Stimulated activated CD8-positive, alpha-beta memory T cell treated with anti-CD3 and anti-CD28 coated beads, Interleukin-4, amount 100 ng/mL, for 1 hour (primary cell): ENCODE data around the gene ARHGAP24.
"Not testable (repeated sequence)": the region's sequence is repeated elsewhere in the genome, so short reads cannot be mapped to it uniquely, and the experiment has no call there.

Source experiments
- DNase-seq, 2 donors: peaks; one replicate each; pipeline ENCODE4 v3.0.0-alpha.2; 2020; ENCODE audit warnings: low read depth in 2 of 2, low spot score in 1 of 2

ARHGAP24 gene

DNA sequence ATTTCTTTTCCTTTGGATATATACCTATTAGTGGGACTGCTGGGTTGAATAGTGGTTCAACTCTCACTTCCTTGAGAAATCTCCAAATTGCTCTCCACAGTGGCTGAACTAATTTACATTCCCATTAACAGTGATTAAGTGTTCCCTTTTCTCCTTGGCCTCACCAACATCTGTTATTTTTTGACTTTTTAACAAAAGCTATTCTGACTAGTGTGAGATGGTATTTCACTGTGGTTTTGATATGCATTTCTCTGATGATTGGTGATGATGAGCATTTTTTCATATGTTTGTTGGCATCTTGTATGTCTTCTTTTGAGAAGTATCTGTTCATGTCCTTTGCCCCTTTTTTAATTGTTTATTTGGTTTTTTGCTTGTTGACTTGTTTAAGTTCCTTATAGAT lies 471.9 kb downstream of the ARHGAP24 start:
- DNase-seq = no peak

GRCh38 chr4:85951099-85951498 lies 476.1 kb downstream of the ARHGAP24 start:
- DNase-seq = no peak

GRCh38 chr4:85952528-85952927 lies 477.6 kb downstream of the ARHGAP24 start:
- no peak for DNase-seq

GRCh38 chr4:85952972-85953650 lies 478.2 kb downstream of the ARHGAP24 start:
- no peak for DNase-seq

DNA sequence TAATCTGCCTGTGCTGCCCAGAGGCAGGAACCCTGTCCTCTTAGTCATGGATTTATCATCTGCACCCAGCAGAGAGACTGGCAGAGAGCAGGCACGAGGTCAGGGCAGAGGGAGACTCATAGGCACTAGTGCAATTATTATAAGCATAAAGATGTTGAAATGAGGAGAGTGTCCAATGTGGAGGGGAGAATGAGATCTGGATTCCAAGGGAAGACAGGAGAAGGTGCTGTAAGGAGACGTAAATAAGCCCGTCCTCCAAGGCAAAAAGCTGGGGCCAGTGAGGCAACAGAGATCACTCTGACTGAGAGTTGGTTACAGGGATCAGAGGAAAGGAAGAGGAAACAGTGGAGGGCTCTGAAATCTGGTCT lies 478.7 kb downstream of the ARHGAP24 start:
- DNase-seq = no peak

DNA sequence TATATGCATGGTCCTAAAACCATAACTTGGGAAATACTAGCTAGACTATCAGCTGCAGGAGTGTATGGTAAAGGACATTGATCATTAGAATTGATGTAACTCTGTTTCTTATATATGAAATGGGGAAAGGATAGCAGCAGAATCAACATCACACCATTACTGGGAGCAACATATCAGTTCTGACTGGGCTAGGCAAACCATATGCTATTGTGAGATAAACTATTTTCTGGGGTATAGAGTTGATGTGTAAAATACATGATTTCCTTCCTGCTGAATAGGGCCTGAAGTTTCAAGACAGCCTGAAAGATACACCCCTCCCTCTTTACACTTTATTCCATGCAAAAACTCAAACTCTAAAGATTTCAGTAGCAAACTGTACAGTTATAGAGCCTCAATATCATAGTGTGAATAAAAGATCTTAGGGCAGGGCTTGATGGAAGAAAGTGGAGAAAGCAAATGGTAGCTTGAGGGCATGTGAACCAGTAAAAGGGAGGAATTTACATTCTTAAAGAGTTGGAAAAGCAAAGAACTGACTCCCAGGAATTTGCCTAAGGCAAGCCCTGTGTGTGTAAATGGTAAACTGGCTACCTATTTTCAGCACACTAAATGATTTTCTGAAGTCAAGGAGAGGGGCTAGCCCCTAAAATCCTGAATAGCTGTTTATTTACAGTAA lies 480.8 kb downstream of the ARHGAP24 start:
- DNase-seq = no peak

- no peak for DNase-seq
Observed at GRCh38 chr4:85956293-85956945, 481.5 kb downstream of the ARHGAP24 start.

- no peak for DNase-seq
Observed at GRCh38 chr4:85961887-85962286, 486.9 kb downstream of the ARHGAP24 start.

- DNase-seq = no peak
Observed at GRCh38 chr4:85963231-85963630, 488.3 kb downstream of the ARHGAP24 start.

DNA sequence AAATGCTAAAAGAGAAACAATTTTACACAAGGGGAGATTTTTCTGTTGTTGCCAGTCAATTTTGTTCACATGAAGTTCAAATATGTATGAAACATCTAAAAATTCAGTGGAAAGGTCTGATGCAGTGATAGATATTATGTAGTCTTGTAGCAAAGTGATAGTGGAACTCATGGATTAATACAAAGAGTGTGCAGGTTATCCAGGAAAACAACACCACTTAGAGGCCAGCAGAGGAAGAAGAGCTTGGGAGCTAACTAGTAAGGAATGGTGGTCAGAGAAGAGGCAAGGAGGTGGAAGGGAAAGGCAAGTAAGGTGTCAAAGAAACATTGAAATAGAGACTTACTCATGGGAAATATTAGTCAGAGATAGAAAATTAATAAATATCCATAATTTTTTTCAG lies 489.3 kb downstream of the ARHGAP24 start:
- no peak for DNase-seq

DNA sequence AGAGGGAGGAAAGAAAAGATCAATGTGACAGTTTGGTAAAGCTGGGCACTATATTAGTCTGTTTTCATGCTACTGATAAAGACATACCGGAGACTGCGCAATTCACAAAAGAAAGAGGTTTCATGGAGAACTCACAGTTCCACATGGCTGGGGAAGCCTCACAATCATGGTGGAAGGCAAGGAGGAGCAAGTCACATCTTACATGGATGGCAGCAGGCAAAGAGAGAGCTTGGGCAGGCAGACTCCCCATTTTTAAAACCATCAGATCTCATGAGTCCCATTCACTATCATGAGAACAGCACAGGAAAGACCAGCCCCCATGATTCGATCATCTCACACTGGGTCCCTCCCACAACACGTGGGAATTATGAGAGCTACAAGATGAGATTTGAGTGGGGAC lies 490.1 kb downstream of the ARHGAP24 start:
- not testable (repeated sequence) for DNase-seq

DNA sequence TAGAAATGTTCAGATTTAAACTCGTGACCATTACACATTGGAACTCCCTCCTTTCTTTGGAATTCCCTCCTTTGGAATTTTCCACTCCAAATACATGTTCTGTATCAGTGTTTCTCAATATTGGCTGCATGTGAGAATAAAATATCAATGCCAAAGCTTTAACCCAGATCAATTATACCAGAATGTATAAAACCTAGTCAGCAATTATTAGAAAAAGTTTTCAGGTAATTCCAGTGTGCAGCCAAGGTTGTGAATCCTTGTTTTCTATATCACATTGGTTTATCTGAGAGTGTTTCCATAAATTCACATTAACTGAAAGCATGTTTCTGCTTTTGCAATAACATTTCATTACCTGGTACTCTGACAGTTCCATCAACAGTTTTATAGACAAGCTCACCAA lies 490.6 kb downstream of the ARHGAP24 start:
- DNase-seq = no peak

DNA sequence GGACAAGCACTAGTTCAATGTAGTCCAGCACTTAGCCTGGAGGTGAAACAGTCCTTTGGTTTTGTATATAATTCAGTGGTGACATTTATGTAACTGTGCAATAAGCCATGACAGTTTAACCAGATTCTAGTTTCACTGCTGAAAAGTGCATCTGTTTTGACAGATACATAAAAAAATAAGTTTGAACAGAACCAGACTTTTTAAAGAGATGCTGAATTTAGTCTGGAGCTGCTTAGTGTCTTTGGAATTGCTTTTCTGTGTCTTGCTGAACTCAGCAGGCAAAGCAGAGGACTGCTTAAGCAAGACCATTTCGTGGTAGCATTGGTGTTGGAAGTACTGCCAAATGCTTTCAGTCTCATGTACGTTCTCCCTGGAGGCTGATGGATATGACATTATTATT lies 491.4 kb downstream of the ARHGAP24 start:
- no peak for DNase-seq

DNA sequence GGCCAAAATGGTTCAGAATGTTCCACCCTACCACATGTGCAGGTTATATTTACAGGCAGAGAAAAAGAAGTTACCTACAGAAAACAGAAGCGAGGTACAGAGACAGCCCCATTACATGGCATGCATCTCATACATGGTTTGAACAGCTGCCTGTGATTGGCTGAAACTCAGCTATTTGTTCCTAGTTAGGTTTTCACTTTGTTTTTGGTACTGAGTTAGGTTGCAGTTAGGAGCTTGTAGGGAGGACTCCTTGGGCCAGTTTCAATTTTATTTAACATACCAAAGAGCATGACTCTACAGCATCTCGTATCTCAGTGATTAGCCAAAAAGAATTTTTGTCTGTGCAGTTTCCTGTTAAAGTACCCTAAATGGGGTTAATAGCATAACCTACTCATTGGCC lies 492.9 kb downstream of the ARHGAP24 start:
- DNase-seq = no peak

DNA sequence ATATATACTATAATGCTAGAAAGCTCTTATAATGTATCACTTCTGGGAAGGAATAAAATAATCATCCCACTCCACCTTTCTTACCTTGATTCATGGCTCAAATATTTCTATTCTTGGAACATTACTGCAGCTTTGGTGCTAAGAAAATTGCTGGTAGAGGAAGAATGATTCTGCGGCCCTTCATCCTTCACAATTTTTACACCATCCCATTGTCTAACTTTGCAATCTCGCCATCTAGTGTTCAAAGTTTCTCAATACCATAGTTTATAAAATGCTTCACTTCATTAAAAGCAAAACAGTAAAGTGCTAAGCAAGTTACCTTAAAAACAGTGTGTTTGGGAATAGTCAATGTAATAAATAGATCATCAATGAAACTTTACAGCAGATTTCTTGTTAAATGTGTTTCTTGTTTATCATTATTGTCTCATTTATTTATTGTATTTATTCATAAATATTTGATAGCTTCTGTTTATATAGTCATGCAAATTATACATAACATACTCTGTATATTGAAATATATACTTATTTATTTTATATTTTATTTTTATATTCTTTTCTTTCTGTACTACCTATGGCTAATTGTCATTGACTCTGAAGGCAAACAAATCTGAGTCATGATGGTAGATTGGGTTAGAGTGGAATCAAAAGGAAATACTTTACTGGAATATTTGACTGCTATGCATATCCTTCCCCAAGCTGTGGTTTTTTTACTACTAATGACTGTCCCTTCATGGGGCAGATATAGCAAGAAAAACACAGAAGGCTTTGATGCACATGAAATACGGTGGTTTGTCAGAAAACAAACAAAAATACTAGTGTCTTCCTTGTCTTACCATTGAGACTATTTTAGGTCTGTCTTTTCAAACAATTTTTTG lies 494.2 kb downstream of the ARHGAP24 start:
- DNase-seq = no peak

- no peak for DNase-seq
Observed at GRCh38 chr4:85970535-85970934, 495.6 kb downstream of the ARHGAP24 start.

DNA sequence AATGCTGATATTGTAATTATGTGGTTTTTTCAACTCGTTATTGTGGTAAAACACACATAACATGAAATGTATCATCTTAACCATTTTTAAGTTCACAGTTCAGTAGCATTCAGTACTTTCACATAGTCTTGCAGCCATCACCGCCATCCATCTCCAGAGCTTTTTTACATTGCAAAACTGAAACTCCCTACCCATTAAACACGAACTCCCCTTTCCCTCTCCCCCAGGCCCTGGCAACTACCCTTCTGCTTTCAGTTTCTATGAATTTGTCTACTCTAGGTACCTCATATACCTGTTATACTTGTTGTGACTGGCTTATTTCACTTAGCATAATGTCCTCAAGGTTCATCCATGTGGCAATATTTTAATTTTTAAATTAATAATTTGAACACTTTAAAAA lies 504.3 kb downstream of the ARHGAP24 start:
- DNase-seq = no peak

DNA sequence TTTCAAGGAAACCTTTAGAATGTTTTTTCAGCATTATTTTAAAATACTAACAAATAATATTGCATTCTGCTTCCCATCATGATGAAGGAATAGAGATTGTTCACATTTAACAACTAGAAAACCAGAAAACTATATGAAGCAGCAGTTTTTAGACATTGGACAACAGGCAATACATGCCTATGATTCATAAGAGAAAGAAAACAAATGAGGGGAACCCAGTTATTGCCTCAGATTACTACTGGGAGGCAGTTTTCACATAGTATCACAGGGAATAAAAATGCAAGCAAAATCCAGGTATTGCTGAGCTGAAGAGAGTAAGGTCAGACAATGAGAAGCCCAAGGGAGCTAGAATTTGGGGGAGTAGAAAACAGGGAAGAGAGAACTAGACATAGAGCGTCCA lies 511.3 kb downstream of the ARHGAP24 start:
- no peak for DNase-seq

GRCh38 chr4:85993641-85994040 lies 518.7 kb downstream of the ARHGAP24 start:
- DNase-seq = no peak

DNA sequence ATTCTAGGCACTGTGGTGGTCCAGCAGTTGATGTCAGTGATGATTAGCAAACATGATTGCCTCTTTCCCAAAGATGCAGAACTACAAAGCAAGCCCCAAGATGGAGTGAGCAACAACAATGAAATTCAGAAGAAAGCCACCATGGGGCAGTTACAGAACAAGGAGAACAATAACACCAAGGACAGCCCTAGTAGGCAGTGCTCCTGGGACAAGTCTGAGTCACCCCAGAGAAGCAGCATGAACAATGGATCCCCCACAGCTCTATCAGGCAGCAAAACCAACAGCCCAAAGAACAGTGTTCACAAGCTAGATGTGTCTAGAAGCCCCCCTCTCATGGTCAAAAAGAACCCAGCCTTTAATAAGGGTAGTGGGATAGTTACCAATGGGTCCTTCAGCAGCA lies 519.6 kb downstream of the ARHGAP24 start:
- no peak for DNase-seq

- DNase-seq = no peak
Observed at GRCh38 chr4:85995361-85995760, 520.4 kb downstream of the ARHGAP24 start.

- no peak for DNase-seq
Observed at GRCh38 chr4:86001591-86001990, 526.6 kb downstream of the ARHGAP24 start.
